ENCODE measurements around the gene GAA. TPM values are rescaled to one million over a fixed set of nuclear protein-coding genes. Genes with fewer than 3 reads are reported as not detected.
A peak's percentile ranks its signal among the peaks of the same experiment; 100 is the strongest.

The GAA gene
- total RNA-seq, 1 donor from 2014 or later: 15.2 TPM

DNA sequence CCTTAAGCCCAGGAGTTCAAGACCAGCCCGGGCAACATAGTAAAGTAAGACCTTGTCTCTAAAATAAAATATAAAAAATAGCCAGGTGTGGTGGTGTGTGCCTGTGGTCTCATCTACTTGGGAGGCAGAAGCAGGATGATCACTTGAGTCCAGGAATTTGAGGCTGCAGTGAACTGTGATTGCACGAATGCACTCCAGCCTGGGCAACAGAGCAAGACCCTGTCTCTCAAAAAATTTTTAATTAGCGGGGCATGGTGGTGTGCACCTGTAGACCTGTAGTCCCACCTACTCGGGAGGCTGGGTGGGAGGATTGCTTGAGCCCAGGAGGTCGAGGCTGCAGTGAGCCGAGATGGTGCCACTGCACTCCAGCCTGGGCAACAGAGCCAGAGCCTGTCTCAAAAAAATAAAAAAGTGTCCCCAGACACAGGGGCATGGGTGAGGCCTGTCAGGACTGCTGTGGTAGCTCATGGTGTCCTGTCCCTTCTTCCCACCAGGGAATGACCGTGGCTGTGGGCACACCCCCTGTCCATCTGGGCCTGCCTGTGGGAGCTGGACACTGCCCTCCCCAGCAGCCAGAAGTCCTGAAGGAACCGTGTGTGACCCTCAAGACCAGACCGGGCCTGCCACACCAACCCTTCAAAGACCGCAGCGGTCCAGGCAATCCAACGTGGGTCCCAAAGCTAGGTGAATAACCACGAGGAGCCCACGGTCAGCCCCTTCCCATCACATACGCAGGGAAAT is 30.8 kb upstream of the GAA start:
- Histone ChIP-seq H3K4me3 (no peak overlapping the region), H3K4me1 (peaks cover 6% of the 10 kb centered on the region), H3K4me2 (no peak overlapping the region), H3K27me3 (no peaks in the 10 kb centered on the region), H3F3A (ENCODE audit: low read depth) (peaks cover 8% of the 10 kb centered on the region), H3K9me3 (ENCODE audit: low read depth) (no peaks in the 10 kb centered on the region), H3K79me2 (ENCODE audit: low read depth) (no peaks in the 10 kb centered on the region), H4K20me1 (ENCODE audit: low read depth) (no peaks in the 10 kb centered on the region), H3K27ac (no peak overlapping the region), H3K36me3 (no peaks in the 10 kb centered on the region), H3K9ac (no peak overlapping the region), H2AFZ (replicated peaks) (no peak overlapping the region)
- TF ChIP-seq EZH2 (IDR thresholded peaks at IDR 0.05) (no peak), EZH2phosphoT487 (IDR thresholded peaks at IDR 0.05) (no peak)
- TF ChIP-seq, protein P1, sequence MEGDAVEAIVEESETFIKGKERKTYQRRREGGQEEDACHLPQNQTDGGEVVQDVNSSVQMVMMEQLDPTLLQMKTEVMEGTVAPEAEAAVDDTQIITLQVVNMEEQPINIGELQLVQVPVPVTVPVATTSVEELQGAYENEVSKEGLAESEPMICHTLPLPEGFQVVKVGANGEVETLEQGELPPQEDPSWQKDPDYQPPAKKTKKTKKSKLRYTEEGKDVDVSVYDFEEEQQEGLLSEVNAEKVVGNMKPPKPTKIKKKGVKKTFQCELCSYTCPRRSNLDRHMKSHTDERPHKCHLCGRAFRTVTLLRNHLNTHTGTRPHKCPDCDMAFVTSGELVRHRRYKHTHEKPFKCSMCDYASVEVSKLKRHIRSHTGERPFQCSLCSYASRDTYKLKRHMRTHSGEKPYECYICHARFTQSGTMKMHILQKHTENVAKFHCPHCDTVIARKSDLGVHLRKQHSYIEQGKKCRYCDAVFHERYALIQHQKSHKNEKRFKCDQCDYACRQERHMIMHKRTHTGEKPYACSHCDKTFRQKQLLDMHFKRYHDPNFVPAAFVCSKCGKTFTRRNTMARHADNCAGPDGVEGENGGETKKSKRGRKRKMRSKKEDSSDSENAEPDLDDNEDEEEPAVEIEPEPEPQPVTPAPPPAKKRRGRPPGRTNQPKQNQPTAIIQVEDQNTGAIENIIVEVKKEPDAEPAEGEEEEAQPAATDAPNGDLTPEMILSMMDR (IDR thresholded peaks at IDR 0.05): no peak
- no peak for DNase-seq (ENCODE audit: low spot score)
- no peaks in the 10 kb centered on the region for H3K27me3 Mint-ChIP-seq (ENCODE audit: insufficient read depth, low read depth)
- no peak overlapping the region for H3K4me3 Mint-ChIP-seq
- no peaks in the 10 kb centered on the region for H3K9me3 Mint-ChIP-seq
- H3K4me1 Mint-ChIP-seq: peaks cover 12% of the 10 kb centered on the region
- H3K36me3 Mint-ChIP-seq: peaks cover 13% of the 10 kb centered on the region
- H3K27ac Mint-ChIP-seq: no peak overlapping the region

DNA sequence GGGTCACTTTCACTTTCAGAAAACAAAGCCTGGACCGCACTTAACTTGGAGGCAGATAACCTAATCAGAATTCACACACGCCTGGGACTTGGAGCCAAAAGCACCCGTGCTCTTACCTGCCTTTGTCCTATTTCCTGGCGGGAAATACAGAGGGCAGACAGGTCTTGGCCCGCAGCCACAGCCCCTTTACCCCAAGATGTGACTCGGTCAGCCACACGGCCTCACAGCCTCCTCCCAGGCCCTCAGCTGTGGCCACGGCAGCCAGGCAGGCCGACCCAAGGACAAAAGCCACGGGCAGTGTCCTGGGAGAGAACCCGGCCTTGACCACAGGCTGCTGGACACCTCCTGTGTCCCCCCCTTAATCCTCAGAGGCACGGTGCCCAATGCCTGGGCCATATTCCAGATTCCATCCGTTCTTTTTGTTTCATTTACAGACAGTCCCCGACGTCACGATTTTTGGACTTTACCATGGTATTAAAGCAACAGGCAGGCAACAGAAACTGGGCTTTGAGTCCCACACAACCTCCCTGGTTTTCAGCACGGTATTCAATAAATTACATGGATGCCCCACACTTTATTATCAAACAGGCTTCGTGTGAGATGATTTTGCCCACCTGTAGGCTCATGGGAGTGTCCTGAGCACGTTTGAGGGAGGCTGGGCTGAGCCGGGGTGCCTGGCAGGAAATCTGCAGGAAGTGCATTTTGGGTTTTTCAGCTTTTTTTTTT is 30.1 kb upstream of the GAA start:
- Mint-ChIP-seq H3K27me3 (ENCODE audit: insufficient read depth, low read depth) (no peaks in the 10 kb centered on the region), H3K4me3 (no peak overlapping the region), H3K36me3 (peaks cover 17% of the 10 kb centered on the region), H3K9me3 (no peaks in the 10 kb centered on the region), H3K4me1 (peaks cover 12% of the 10 kb centered on the region), H3K27ac (peak overlapping the region; percentile 48)
- TF ChIP-seq, protein P1 (IDR thresholded peaks at IDR 0.05): no peak
- TF ChIP-seq EZH2phosphoT487 (IDR thresholded peaks at IDR 0.05): no peak
- TF ChIP-seq EZH2 (IDR thresholded peaks at IDR 0.05): no peak
- Histone ChIP-seq H3K4me3 (no peak overlapping the region), H3K79me2 (ENCODE audit: low read depth) (no peaks in the 10 kb centered on the region), H3K27me3 (no peaks in the 10 kb centered on the region), H3K4me2 (no peak overlapping the region), H3K4me1 (no peaks in the 10 kb centered on the region), H3K27ac (no peak overlapping the region), H3F3A (ENCODE audit: low read depth) (peaks cover under 1% of the 10 kb centered on the region), H4K20me1 (ENCODE audit: low read depth) (no peaks in the 10 kb centered on the region), H3K9ac (no peak overlapping the region), H3K36me3 (no peaks in the 10 kb centered on the region), H3K9me3 (ENCODE audit: low read depth) (no peaks in the 10 kb centered on the region), H2AFZ (replicated peaks) (no peak overlapping the region)
- no peak for DNase-seq (ENCODE audit: low spot score)

DNA sequence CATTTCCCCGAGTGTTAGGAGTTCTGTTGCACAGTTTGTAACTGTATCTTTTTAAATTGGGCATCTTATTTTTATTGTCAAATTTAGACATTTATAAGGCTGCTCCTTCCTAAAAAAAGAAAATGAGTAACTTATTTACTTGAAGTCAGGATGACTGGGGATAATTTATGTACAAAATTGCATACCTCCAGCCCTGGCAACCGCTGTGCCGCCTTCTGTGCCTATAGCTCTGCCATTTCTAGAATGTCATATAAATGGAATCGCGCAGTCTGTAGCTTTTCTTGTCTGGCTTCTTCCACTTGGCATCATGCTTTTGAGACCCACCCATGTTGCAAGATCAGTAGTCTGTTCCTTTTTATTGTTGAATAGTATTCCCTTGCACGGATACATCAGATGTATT is 29.0 kb upstream of the GAA start:
- peaks cover under 1% of the 10 kb centered on the region for H3K27me3 Mint-ChIP-seq (ENCODE audit: insufficient read depth, low read depth)
- H3K9me3 Mint-ChIP-seq: no peaks in the 10 kb centered on the region
- Histone ChIP-seq H3K27me3 (no peaks in the 10 kb centered on the region), H3K9ac (no peak overlapping the region), H3K27ac (no peak overlapping the region), H3K9me3 (ENCODE audit: low read depth) (no peaks in the 10 kb centered on the region), H3K4me1 (no peaks in the 10 kb centered on the region), H3K4me3 (no peak overlapping the region), H3K79me2 (ENCODE audit: low read depth) (no peaks in the 10 kb centered on the region), H3K36me3 (no peaks in the 10 kb centered on the region), H3F3A (ENCODE audit: low read depth) (no peaks in the 10 kb centered on the region), H2AFZ (replicated peaks) (no peak overlapping the region), H3K4me2 (no peak overlapping the region), H4K20me1 (ENCODE audit: low read depth) (no peaks in the 10 kb centered on the region)
- H3K4me1 Mint-ChIP-seq: peaks cover 12% of the 10 kb centered on the region
- peaks cover 14% of the 10 kb centered on the region for H3K36me3 Mint-ChIP-seq
- no peak overlapping the region for H3K27ac Mint-ChIP-seq
- TF ChIP-seq, protein P1 (IDR thresholded peaks at IDR 0.05): no peak
- TF ChIP-seq EZH2phosphoT487 (IDR thresholded peaks at IDR 0.05) (no peak), EZH2 (IDR thresholded peaks at IDR 0.05) (no peak)
- no peak overlapping the region for H3K4me3 Mint-ChIP-seq
- no peak for DNase-seq (ENCODE audit: low spot score)
